ENCODE data around the gene HYI. TPM values are rescaled to one million over a fixed set of nuclear protein-coding genes. Genes with fewer than 3 reads are reported as not detected.

HYI gene
- total RNA-seq, 1 donor from 2014 or later: 43.2 TPM

DNA sequence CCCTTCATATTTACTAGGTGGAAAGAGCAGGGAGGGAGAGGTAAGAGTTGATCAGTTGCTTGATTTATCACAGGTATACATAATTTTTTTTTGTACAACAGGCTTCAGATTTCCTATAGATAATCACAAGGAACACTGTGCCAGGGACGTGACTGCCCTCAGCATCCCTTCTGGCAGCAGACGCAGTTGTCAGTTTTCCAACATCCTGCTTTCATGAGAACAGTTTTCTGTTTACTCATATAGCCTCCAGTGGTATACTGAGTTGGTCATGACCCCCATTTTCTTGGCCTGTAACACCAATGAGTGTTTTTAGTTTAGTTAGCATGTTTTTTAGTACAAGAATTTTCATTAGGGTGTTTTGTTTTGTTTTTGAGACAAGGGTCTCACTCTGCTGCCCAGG is 39.1 kb upstream of the HYI start:
- Mint-ChIP-seq H3K36me3 (ENCODE audit: unreplicated experiment) (peaks cover 10% of the 10 kb centered on the region), H3K4me3 (ENCODE audit: unreplicated experiment) (no peak overlapping the region), H3K27ac (ENCODE audit: unreplicated experiment) (peak overlapping the region; percentile 3), H3K9me3 (ENCODE audit: unreplicated experiment) (peaks cover 18% of the 10 kb centered on the region), H3K27me3 (ENCODE audit: unreplicated experiment) (no peaks in the 10 kb centered on the region), H3K4me1 (ENCODE audit: unreplicated experiment) (peaks cover 13% of the 10 kb centered on the region)
- no peak for DNase-seq (ENCODE audit: extremely low spot score, unreplicated experiment)
- TF ChIP-seq, protein P1, sequence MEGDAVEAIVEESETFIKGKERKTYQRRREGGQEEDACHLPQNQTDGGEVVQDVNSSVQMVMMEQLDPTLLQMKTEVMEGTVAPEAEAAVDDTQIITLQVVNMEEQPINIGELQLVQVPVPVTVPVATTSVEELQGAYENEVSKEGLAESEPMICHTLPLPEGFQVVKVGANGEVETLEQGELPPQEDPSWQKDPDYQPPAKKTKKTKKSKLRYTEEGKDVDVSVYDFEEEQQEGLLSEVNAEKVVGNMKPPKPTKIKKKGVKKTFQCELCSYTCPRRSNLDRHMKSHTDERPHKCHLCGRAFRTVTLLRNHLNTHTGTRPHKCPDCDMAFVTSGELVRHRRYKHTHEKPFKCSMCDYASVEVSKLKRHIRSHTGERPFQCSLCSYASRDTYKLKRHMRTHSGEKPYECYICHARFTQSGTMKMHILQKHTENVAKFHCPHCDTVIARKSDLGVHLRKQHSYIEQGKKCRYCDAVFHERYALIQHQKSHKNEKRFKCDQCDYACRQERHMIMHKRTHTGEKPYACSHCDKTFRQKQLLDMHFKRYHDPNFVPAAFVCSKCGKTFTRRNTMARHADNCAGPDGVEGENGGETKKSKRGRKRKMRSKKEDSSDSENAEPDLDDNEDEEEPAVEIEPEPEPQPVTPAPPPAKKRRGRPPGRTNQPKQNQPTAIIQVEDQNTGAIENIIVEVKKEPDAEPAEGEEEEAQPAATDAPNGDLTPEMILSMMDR (IDR thresholded peaks at IDR 0.05): no peak

DNA sequence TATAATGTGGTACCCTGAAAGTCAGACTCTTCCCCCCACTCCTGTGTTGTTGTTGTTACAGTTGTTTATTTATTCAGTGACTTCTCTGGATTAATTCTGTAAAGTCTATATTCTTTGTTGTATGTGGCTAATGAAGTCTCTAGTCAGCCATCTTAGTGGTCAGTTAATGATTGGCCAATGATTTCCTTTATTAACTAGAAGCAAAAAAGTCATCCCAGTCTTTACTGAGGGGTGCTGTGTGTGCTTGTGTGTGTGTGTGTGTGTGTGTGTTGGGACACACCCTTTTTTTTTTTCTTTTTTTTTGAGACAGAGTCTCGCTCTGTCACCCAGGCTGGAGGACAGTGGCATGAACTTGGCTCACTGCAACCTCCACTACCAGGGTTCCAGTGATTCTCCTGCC is 37.3 kb upstream of the HYI start:
- no peaks in the 10 kb centered on the region for H3K27me3 Mint-ChIP-seq (ENCODE audit: unreplicated experiment)
- no peak overlapping the region for H3K27ac Mint-ChIP-seq (ENCODE audit: unreplicated experiment)
- TF ChIP-seq, protein P1 (IDR thresholded peaks at IDR 0.05): no peak
- peaks cover 21% of the 10 kb centered on the region for H3K9me3 Mint-ChIP-seq (ENCODE audit: unreplicated experiment)
- H3K36me3 Mint-ChIP-seq (ENCODE audit: unreplicated experiment): peaks cover 12% of the 10 kb centered on the region
- H3K4me3 Mint-ChIP-seq (ENCODE audit: unreplicated experiment): no peak overlapping the region
- DNase-seq (ENCODE audit: extremely low spot score, unreplicated experiment): no peak
- peaks cover 13% of the 10 kb centered on the region for H3K4me1 Mint-ChIP-seq (ENCODE audit: unreplicated experiment)

DNA sequence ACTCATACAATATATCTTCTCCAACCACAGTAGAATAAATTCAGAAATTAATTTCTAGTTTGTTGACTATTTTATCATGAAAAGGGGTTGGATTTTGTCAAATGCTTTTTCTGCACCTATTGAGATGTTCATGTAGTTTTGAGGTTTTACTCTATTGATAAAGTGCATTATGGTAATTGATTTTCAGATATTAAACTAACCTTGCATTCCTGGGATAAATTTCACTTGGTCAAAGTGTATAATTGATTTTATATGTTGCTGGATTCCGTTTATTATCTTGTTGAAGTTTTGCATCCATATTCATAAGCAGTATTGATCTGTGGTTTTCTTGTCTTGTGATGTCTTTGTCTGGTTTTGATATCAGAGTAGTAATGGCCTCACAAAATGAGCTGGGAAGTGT is 34.4 kb upstream of the HYI start:
- H3K27me3 Mint-ChIP-seq (ENCODE audit: unreplicated experiment): no peaks in the 10 kb centered on the region
- H3K9me3 Mint-ChIP-seq (ENCODE audit: unreplicated experiment): peaks cover 21% of the 10 kb centered on the region
- DNase-seq (ENCODE audit: extremely low spot score, unreplicated experiment): no peak
- H3K36me3 Mint-ChIP-seq (ENCODE audit: unreplicated experiment): peaks cover 12% of the 10 kb centered on the region
- H3K4me1 Mint-ChIP-seq (ENCODE audit: unreplicated experiment): peaks cover 2% of the 10 kb centered on the region
- TF ChIP-seq, protein P1 (IDR thresholded peaks at IDR 0.05): no peak
- no peak overlapping the region for H3K4me3 Mint-ChIP-seq (ENCODE audit: unreplicated experiment)
- no peak overlapping the region for H3K27ac Mint-ChIP-seq (ENCODE audit: unreplicated experiment)

DNA sequence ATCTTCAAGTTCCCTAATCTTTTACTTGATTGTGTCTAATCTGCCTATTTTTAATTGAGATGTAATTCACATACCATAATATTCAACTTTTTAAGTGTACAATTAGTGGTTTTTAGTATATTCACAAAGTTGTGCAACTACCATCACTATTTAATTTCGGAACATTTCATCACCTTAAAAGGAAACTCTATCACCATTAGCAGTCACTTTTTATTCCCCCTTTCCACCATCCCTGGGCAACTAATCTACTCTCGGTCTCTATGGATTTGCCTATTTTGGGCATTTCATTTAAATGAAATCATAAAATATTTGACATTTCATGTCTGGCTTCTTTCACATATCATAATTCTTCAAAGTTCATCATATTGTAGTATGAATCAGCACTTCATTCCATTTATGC is 30.6 kb upstream of the HYI start:
- H3K27me3 Mint-ChIP-seq (ENCODE audit: unreplicated experiment): no peaks in the 10 kb centered on the region
- H3K36me3 Mint-ChIP-seq (ENCODE audit: unreplicated experiment): peaks cover 8% of the 10 kb centered on the region
- H3K27ac Mint-ChIP-seq (ENCODE audit: unreplicated experiment): no peak overlapping the region
- TF ChIP-seq, protein P1 (IDR thresholded peaks at IDR 0.05): no peak
- no peak for DNase-seq (ENCODE audit: extremely low spot score, unreplicated experiment)
- H3K4me1 Mint-ChIP-seq (ENCODE audit: unreplicated experiment): peaks cover 3% of the 10 kb centered on the region
- peaks cover 9% of the 10 kb centered on the region for H3K9me3 Mint-ChIP-seq (ENCODE audit: unreplicated experiment)
- H3K4me3 Mint-ChIP-seq (ENCODE audit: unreplicated experiment): no peak overlapping the region

DNA sequence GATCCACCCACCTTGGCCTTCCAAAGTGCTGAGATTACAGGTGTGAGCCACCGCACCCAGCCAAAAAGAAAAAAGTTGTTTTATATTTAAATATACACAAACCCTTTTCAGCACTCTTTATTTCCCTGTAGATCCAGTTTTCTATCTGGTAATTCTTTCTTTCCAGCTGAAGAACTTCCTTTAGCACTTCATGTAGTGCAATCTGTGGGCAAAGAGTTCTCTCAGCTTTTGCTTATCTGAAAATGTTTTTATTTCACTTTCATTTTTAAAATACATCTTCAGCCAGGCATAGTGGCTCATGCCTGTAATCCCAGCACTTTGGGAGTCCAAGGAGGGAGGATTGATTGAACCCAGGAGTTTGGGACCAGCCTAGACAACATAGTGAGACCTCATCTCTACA is 28.5 kb upstream of the HYI start:
- H3K36me3 Mint-ChIP-seq (ENCODE audit: unreplicated experiment): no peaks in the 10 kb centered on the region
- H3K9me3 Mint-ChIP-seq (ENCODE audit: unreplicated experiment): no peaks in the 10 kb centered on the region
- H3K4me3 Mint-ChIP-seq (ENCODE audit: unreplicated experiment): no peak overlapping the region
- no peak overlapping the region for H3K27ac Mint-ChIP-seq (ENCODE audit: unreplicated experiment)
- TF ChIP-seq, protein P1 (IDR thresholded peaks at IDR 0.05): no peak
- H3K4me1 Mint-ChIP-seq (ENCODE audit: unreplicated experiment): peaks cover 3% of the 10 kb centered on the region
- DNase-seq (ENCODE audit: extremely low spot score, unreplicated experiment): no peak
- no peaks in the 10 kb centered on the region for H3K27me3 Mint-ChIP-seq (ENCODE audit: unreplicated experiment)
